AG10803 (cell line): ENCODE data around the gene RAB11A.

Experiments used
- DNase-seq: peaks from one replicate; pipeline ENCODE4 v3.0.0; 2010; ENCODE audit warnings: low read depth
- H3K4me3 ChIP-seq: 2 replicates; pipeline ENCODE4 v1.5.1; 2011; ENCODE audit warnings: mild to moderate bottlenecking, low read length, control low read depth
- TF ChIP-seq, protein P1 (sequence below): conservative IDR thresholded peaks from 2 replicates; pipeline ENCODE4 v1.5.1; 2011; ENCODE audit warnings: mild to moderate bottlenecking, low read length, control low read depth, inconsistent platforms

The RAB11A gene

GRCh38 chr15:65937054-65937453 is 67.8 kb downstream of the RAB11A start:
- no peak for DNase-seq
- no peak overlapping the region for H3K4me3 ChIP-seq
- TF ChIP-seq, protein P1, sequence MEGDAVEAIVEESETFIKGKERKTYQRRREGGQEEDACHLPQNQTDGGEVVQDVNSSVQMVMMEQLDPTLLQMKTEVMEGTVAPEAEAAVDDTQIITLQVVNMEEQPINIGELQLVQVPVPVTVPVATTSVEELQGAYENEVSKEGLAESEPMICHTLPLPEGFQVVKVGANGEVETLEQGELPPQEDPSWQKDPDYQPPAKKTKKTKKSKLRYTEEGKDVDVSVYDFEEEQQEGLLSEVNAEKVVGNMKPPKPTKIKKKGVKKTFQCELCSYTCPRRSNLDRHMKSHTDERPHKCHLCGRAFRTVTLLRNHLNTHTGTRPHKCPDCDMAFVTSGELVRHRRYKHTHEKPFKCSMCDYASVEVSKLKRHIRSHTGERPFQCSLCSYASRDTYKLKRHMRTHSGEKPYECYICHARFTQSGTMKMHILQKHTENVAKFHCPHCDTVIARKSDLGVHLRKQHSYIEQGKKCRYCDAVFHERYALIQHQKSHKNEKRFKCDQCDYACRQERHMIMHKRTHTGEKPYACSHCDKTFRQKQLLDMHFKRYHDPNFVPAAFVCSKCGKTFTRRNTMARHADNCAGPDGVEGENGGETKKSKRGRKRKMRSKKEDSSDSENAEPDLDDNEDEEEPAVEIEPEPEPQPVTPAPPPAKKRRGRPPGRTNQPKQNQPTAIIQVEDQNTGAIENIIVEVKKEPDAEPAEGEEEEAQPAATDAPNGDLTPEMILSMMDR = no peak

- H3K4me3 ChIP-seq = no peak overlapping the region
- DNase-seq = no peak
- TF ChIP-seq, protein P1 = no peak
These were observed 68.2 kb downstream of the RAB11A start for GRCh38 chr15:65937476-65937875.

GRCh38 chr15:65938604-65939003 is 69.3 kb downstream of the RAB11A start:
- no peak overlapping the region for H3K4me3 ChIP-seq
- DNase-seq = no peak
- TF ChIP-seq, protein P1 = no peak

- no peak overlapping the region for H3K4me3 ChIP-seq
- TF ChIP-seq, protein P1 = no peak
- DNase-seq = peak; percentile 95
These were observed 70.8 kb downstream of the RAB11A start for GRCh38 chr15:65939901-65940617.

GRCh38 chr15:65940618-65940909 is 71.3 kb downstream of the RAB11A start:
- DNase-seq = peak; percentile 13
- TF ChIP-seq, protein P1 = no peak

More at GRCh38 chr15:65940618-65940909, 71.3 kb downstream of the RAB11A start:
- no peak overlapping the region for H3K4me3 ChIP-seq
